Panc1 (cell line): ENCODE data around the gene MYO7B. TPM values are rescaled to one million over a fixed set of nuclear protein-coding genes. Genes with fewer than 3 reads are reported as not detected.

Experiments
- ATAC-seq: fragments of 200-7000 bp; cut with Tn5 transposase; 2 replicates; pipeline ENCODE4 v1.9.1; 2020; ENCODE audit warnings: mild to moderate bottlenecking, moderate library complexity
- BruUV-seq: library from RNA; stranded (reverse); fragments of 400-500 nt; replicated peaks from 2 replicates; lab custom pipeline; 2021; lab: Mats Ljungman, UMichigan
- CTCF ChIA-PET: fragments of 300-600 bp; sonication (Branson Sonifier 250); formaldehyde crosslinking; loops from one replicate; lab custom pipeline; 2022; ENCODE audit warnings: antibody characterized with exemption; lab: Charles Lee
- POLR2A ChIA-PET: fragments of 300-600 bp; sonication (Branson Sonifier 250); formaldehyde crosslinking; loops from one replicate; lab custom pipeline; 2022; ENCODE audit warnings: antibody characterized with exemption; lab: Charles Lee
- DNase-seq: peaks from one replicate; pipeline ENCODE4 v3.0.0-alpha.2; 2010; ENCODE audit warnings: low read depth, low spot score
- H3K27ac ChIP-seq: 2 replicates; pipeline ENCODE4 v1.5.1; 2011; ENCODE audit warnings: mild to moderate bottlenecking, low read length, inconsistent platforms
- H3K27me3 ChIP-seq: fragments of 200-500 bp; sonication (Bioruptor generic); 2 replicates; pipeline ENCODE4 v1.6.0; 2014; ENCODE audit warnings: low read length, inconsistent platforms; ENCODE audit not compliant: control insufficient read depth, insufficient read depth
- H3K36me3 ChIP-seq: fragments of 200-500 bp; sonication (Bioruptor generic); 2 replicates; pipeline ENCODE4 v1.5.1; 2014; ENCODE audit warnings: inconsistent platforms, mild to moderate bottlenecking, low read length, moderate library complexity; ENCODE audit not compliant: control insufficient read depth, insufficient read depth
- H3K4me1 ChIP-seq: 2 replicates; pipeline ENCODE4 v1.5.1; 2011; ENCODE audit warnings: inconsistent platforms, mild to moderate bottlenecking, low read length, moderate library complexity; ENCODE audit not compliant: control insufficient read depth, insufficient read depth
- H3K4me3 ChIP-seq, 2 experiments: 2 replicates each; pipeline ENCODE4 v1.5.1; 2011 to 2012; ENCODE audit warnings: low read depth in 2 of 2, low read length in 2 of 2, mild to moderate bottlenecking in 2 of 2, inconsistent platforms in 1 of 2, moderate library complexity in 1 of 2
- H3K9me3 ChIP-seq: fragments of 200-500 bp; sonication (Bioruptor generic); 2 replicates; pipeline ENCODE4 v1.5.1; 2014; ENCODE audit warnings: low read depth, mild to moderate bottlenecking, inconsistent platforms, low read length, moderate library complexity; ENCODE audit not compliant: control insufficient read depth, insufficient read depth
- CTCF ChIP-seq: fragments of 450-650 bp; IDR thresholded peaks from 2 replicates; pipeline ENCODE4 v1.5.1; 2017; ENCODE audit warnings: mild to moderate bottlenecking
- POLR2AphosphoS5 ChIP-seq: IDR thresholded peaks from 2 replicates; pipeline ENCODE4 v1.6.1; 2012; ENCODE audit warnings: mild to moderate bottlenecking, low read depth, low read length, moderate library complexity
- REST ChIP-seq, 2 experiments: IDR thresholded peaks; 2 replicates each; pipeline ENCODE4 v1.6.1; 2011 to 2012; ENCODE audit warnings: low read depth in 2 of 2, control low read depth in 1 of 2, low read length in 1 of 2, mild to moderate bottlenecking in 1 of 2, moderate library complexity in 1 of 2; ENCODE audit not compliant: insufficient read depth in 1 of 2
- TCF7L2 ChIP-seq: IDR thresholded peaks from 2 replicates; pipeline ENCODE4 v1.6.1; 2011; ENCODE audit warnings: mild to moderate bottlenecking, low read depth, low read length, inconsistent platforms
- in situ Hi-C: cut with HindIII; loops from 2 replicates; pipeline ENCODE4 v1.10.0; 2016; ENCODE audit warnings: low sequenced_read_pairs, low pct_unique_long_range_greater_than_20kb
- intact Hi-C: fragments of 100-400 bp; cut with micrococcal nuclease; formaldehyde crosslinking; loops from one replicate; pipeline ENCODE4 v1.10.0; 2022; ENCODE audit not compliant: unreplicated experiment
- total RNA-seq: library from RNA; stranded (reverse); gene quantifications from one replicate; pipeline ENCODE4 v1.2.1, GENCODE V29; 2021; ENCODE audit not compliant: unreplicated experiment

MYO7B gene
- total RNA-seq, 1 experiment from 2014 or later, result 0.15 TPM

- POLR2A ChIA-PET, result interaction anchor here (0.6 to 0.9 kb wide), 2 partner anchors 18 to 65 kb away, joined by 3 to 4 read pairs; no protein-coding TSS in a partner anchor
- Histone ChIP-seq H3K36me3 (peaks cover 19% of the 10 kb centered on the region), H3K4me3 (peak within 1 kb of the TSS; percentile 91 to 92), H3K9me3 (no peaks in the 10 kb centered on the region), H3K27ac (peak within 1 kb of the TSS; percentile 97), H3K27me3 (no peaks in the 10 kb centered on the region), H3K4me1 (peaks cover 20% of the 10 kb centered on the region)
- DNase-seq (peak; percentile 89), ATAC-seq (peak; percentile 96)
- in situ Hi-C loops, result no loop called here
- no peak; the same call in none of the 2 replicates for TF ChIP-seq CTCF
- 0 out of 4 replicates have a peak, but pooled peaks of 1 of the 2 experiments have one; percentile 28 for TF ChIP-seq REST (IDR thresholded peaks at IDR 0.05; ENCODE audit: insufficient read depth in 1 of 2, low read depth in 2 of 2, low read length in 1 of 2)
- TF ChIP-seq TCF7L2, result 0 out of 2 replicates have a peak, but pooled peaks have one; percentile 49
- peak; percentile 85 for TF ChIP-seq POLR2AphosphoS5
- BruUV-seq, result TSS peak; percentile 99
- intact Hi-C loops, result no loop called here
- CTCF ChIA-PET, result interaction anchor here (0.6 to 1.0 kb wide), 2 partner anchors 65 to 184 kb away, joined by 3 to 4 read pairs; no protein-coding TSS in a partner anchor
Observed at GRCh38 chr2:127526132-127527000, 9.1 kb upstream of the MYO7B start, which contains the start of gene IWS1. TSS of gene IWS1 (minus strand) at chr2:127526489. CDS start at chr2:127526208, 281 bp downstream.

- ChIA-PET CTCF (interaction anchor here (0.6 to 1.7 kb wide), 3 partner anchors 64 to 185 kb away, joined by 3 to 4 read pairs (median 3); no protein-coding TSS in a partner anchor), POLR2A (interaction anchor here (0.6 to 0.9 kb wide), 2 partner anchors 17 to 64 kb away, joined by 3 to 4 read pairs; no protein-coding TSS in a partner anchor)
- BruUV-seq, result no TSS peak
- in situ Hi-C loops, result no loop called here
- Histone ChIP-seq H3K4me1 (peaks cover 20% of the 10 kb centered on the region), H3K27me3 (no peaks in the 10 kb centered on the region), H3K9me3 (no peaks in the 10 kb centered on the region), H3K27ac (peak overlapping the region; percentile 97), H3K36me3 (peaks cover 13% of the 10 kb centered on the region), H3K4me3 (peak overlapping the region; percentile 91 to 92)
- peak; percentile 22 for DNase-seq
- ATAC-seq, result no peak
- intact Hi-C loops, result no loop called here
- 0 out of 2 replicates have a peak, but pooled peaks have one; percentile 29 for TF ChIP-seq CTCF
- TF ChIP-seq REST (IDR thresholded peaks at IDR 0.05; ENCODE audit: insufficient read depth in 1 of 2, low read depth in 2 of 2, low read length in 1 of 2), result no peak
Observed at GRCh38 chr2:127527001-127527804, 8.3 kb upstream of the MYO7B start.
